Esophagus muscularis mucosa (tissue), 4 donors: ENCODE results near the gene SDF2L1.
"Not testable (repeated sequence)": the region's sequence is repeated elsewhere in the genome, so short reads cannot be mapped to it uniquely, and the experiment has no call there.

Source experiments
- CTCF ChIP-seq, 3 experiments: fragments of 200-600 bp in 2 of 3; fragments of 450-650 bp in 1 of 3; sonication (generic) in 2 of 3; IDR thresholded peaks; one replicate each; pipeline ENCODE4 v1.5.1; 2017 to 2019; ENCODE audit warnings: antibody characterized with exemption in 3 of 3, mild to moderate bottlenecking in 2 of 3, moderate library complexity in 1 of 3
- EP300 ChIP-seq: sonication (generic); formaldehyde crosslinking; IDR thresholded peaks from one replicate; pipeline ENCODE4 v1.6.1; 2017; ENCODE audit warnings: antibody characterized with exemption
- POLR2A ChIP-seq: fragments of 450-650 bp; IDR thresholded peaks from one replicate; pipeline ENCODE4 v1.6.1; 2017; ENCODE audit warnings: antibody characterized with exemption, moderate library complexity, mild to moderate bottlenecking, low read depth

GRCh38 chr22:21609556-21610157, 32.4 kb upstream of the SDF2L1 start:
- not testable (repeated sequence) for TF ChIP-seq CTCF (IDR thresholded peaks at IDR 0.05); POLR2A; EP300
